T-helper 9 cell (primary cell): ENCODE data around the gene BTG2.
A peak's percentile ranks its signal among the peaks of the same experiment; 100 is the strongest.
"Not testable (repeated sequence)": the region's sequence is repeated elsewhere in the genome, so short reads cannot be mapped to it uniquely, and the experiment has no call there.

Source experiments
- DNase-seq: peaks from one replicate; pipeline ENCODE4 v3.0.0-alpha.2; 2020
- total RNA-seq, 2 donors: gene quantifications; one replicate each; lab custom pipeline; 2026; lab: John Stamatoyannopoulos, UW

Gene BTG2, protein sequence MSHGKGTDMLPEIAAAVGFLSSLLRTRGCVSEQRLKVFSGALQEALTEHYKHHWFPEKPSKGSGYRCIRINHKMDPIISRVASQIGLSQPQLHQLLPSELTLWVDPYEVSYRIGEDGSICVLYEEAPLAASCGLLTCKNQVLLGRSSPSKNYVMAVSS
- total RNA-seq, result 180 to 1,025 reads per million in 2 donors

DNA sequence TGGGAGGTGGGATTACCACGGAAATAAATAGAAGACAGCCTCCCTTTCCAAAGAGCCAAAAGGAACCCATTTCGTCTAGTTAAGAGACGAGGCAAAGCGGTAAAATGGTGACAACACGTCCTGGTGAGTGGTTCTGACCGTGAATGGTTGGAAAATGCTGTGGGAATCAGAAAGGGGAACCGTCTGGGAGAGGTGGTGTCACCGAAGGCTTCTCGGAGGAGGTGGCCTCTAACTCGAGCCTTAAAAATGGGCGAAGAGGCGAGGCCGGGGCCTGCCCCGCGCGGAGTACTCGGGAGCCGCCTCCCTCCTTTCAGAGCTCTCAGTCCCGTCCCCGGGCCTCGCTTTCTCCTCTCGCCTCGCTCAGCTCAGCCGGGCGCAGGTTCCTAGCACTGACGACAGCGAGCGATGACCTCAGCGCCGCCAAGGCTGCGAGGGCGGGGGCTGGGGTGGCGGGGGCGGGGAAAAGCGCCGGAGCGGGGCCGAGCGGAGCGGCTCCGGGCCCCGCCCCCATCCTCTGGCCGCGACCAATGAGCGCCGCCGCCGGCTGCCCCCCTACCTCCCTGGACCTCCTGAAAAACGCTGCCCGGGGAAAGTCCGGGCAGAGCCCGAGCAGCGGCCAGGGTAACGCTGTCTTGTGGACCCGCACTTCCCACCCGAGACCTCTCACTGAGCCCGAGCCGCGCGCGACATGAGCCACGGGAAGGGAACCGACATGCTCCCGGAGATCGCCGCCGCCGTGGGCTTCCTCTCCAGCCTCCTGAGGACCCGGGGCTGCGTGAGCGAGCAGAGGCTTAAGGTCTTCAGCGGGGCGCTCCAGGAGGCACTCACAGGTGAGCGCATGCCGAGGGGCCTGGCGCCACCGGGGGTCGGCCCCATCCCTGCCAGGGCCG lies at the start of gene BTG2:
Gene BTG2 (plus strand): TSS at position 601 of the 890 bp plus-strand sequence. CDS start 88 bp downstream, at position 689.
- peak; percentile 89 for DNase-seq

- DNase-seq, result not testable (repeated sequence)
Observed at GRCh38 chr1:203256636-203257035, 48.7 kb upstream of the BTG2 start.

- no peak for DNase-seq
Observed at GRCh38 chr1:203263496-203263895, 41.8 kb upstream of the BTG2 start.

DNA sequence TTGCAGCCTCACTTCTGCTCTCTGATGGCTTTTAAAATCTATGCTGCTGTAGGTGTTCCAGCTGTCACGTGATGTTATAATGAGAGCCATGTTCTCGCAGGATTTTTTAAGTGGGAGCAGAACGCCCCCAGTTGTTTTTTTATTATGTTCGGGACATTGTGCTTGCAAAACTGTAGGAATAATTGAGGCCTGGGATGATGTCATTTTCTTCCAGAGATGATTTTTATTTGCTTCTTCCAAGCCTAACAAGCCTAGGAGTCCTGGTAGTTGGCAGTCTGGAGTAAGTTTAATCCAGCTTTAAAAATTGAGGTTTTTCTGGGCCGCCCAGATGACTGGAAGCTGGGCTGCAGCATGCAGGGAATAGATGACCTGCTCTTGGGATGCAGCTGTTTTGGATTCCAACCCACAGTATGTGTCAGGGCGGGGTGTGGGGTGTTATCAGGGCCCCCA lies 41.2 kb upstream of the BTG2 start:
- DNase-seq, result no peak

DNA sequence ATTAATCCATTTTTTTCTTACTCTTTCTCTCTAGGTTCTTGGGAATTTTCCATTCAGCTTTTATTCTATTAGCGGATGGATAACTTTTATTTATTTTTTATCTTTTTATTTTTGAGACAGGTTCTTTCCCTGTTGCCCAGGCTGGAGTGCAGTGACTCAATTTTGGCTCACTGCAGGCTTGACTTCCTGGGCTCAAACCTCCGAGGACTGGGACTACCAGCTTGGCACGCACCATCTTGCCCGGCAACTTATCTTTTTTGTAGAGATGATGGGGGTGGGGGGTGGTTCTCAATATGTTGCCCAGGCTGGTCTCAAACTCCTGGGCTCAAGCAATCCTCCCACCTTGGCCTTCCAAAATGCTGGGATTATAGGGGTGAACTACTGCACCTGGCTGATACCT lies 39.8 kb upstream of the BTG2 start:
- no peak for DNase-seq

DNA sequence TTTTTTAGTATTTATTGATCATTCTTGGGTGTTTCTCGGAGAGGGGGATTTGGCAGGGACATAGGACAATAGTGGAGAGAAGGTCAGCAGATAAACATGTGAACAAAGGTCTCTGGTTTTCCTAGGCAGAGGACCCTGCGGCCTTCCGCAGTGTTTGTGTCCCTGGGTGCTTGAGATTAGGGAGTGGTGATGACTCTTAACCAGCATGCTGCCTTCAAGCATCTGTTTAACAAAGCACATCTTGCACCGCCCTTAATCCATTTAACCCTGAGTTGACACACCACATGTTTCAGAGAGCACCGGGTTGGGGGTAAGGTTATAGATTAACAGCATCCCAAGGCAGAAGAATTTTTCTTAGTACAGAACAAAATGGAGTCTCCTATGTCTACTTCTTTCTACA lies 39.2 kb upstream of the BTG2 start:
- DNase-seq, result not testable (repeated sequence)

GRCh38 chr1:203267347-203267846 lies 37.9 kb upstream of the BTG2 start:
- peak; percentile 74 for DNase-seq

DNA sequence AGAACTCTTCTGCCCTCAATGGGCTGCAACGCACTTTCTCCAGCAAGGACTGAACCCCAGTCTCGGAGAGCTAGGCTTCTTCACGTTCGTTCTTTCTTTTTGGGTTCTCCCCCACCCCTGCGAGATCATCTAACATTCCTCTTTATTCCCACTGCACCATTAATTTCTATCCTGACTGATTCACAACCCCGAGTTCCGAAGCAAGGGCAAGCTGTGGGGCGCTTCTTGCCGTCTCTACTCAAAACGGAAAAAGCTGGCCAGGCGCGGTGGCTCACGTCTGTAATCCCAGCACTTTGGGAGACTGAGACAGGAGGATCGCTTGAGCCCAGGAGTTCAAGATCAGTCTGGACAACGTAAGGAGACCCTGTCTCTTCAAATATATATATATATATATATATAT lies 37.4 kb upstream of the BTG2 start:
- no peak for DNase-seq

DNA sequence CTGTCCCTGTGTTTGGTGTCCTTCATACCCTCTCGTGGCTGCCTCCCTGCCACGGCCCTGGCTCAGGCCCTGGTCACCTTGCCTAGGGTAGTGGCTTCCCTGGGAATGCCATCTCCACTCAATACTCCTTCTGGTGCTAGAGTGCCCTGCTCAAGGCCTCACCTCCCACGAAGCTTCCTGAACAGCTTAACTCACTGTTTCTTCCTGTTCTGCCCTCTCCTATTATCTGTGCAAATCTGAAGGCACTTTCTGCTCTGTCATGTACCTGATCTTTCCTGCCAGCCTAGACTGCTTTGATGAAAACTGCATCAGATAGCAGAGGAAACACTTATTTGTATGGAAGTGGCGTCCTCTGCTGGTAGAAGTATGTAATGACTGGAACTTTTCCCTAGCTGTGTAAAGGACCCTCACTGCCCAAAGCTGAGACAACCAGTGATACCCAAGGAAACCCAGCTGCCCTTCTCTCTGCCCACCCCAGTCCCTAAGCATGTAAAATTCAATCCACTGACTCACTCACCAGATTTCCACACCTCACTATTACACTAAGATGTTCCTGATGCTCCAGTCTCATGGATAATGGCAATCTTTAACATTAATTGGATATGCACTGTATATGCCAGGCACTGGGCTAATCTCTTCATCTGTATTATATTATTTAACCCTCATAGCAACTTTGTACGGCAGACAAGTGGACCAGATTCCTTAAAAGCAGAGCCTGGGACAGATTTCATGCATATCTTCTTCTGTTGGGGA lies 36.2 kb upstream of the BTG2 start:
- DNase-seq, result no peak

DNA sequence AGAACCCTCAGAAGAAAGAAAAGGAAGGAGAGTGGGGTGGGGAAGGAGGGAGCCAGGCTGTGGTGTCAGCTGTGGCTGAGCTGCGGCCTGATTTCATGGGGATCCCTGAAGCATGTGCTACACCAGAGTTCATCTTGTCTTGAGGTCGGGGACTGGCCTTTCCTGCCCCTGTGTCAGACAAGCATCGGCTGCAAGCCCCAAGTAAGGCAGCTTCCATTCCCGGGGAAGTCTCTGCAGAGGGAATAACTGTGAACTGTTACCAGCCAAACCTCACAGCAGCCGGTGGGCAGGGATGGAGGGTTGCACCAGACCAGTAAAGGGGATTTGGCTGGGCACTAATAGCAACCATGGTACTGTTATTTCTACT lies 35.7 kb upstream of the BTG2 start:
- DNase-seq, result no peak

DNA sequence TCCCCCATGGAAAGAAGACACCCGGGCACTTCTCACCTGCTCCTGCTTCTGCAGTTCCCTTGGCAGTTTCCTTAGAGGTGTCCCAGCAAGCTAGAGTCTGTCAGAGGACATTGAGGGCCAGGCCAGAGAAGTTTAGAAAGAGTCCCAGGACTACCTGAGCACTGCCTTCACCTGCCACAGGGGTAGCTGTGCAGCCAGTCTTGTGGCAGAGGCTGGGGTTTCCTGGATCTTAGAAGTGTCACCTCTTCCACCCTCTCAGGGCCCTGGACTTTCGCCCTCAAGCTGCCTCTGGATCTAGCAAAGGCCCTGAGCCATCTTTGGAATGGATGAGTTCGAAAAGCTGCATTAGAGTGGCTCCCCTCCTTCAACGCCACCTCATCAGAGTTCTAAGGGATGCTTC lies 34.9 kb upstream of the BTG2 start:
- no peak for DNase-seq

- DNase-seq, result peak; percentile 50
Observed at GRCh38 chr1:203271018-203271743, 34.1 kb upstream of the BTG2 start.

GRCh38 chr1:203271962-203272632 lies 33.2 kb upstream of the BTG2 start:
- no peak for DNase-seq

DNA sequence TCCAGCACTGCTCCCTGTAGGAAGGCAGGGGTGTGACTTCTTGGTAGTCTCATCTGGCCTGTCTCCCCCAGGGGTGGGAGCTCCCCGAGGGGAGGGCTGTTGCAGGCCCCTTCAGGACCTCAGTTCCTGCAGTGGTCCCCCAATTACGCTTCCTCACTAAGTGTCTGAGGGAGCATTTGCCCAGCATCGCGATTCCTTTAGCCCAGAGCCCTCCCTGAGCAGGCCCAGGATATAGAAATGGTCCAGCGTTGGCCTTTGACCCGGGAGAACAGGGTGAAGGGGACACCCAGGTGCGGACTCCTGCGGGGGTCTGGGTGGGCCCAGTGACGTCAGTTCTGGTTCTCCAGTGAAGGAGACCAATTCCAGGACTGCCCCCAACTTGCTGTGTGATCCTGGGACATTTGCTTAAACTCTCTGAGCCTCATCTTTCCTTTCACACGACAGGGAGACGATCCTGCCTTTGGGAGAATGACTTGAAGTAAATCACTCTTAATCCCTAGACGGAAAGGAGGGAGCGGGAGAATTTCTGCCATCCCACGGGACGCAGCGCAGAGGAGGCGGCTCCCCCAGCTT lies 32.6 kb upstream of the BTG2 start:
- no peak for DNase-seq

DNA sequence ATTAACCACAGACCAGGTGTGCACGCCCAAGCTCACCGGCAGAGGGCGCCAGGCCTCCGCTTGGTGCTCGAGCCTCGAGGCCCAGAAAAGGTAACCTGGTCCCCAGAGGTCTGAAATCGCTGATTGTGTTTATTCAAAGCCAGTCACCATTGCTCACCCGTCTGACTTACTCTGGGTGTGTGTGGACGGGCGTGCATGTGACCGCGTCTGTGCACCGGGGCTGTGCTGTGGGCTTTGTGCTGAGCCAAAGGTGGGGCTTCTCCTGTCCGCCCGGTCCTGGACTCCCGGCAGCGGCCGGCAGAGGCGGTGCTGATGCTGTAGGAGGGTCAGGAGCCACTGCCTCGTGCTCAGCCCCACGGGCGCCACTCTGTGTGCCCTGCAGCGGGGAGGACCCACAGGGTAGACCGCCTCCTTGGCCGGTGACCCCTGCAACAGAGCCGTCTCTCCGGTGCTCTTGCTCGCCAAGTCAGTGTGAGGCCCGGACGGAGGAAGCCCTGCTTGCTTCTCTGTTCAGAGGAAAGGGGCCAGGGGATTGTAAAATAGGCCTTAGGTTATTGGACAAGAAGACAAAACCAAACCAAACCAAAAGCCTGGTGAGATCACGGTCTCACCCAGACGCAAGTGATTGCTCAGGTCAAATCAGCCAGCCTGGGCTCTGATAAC lies 32.0 kb upstream of the BTG2 start:
- DNase-seq, result peak; percentile 94

- DNase-seq, result no peak
Observed at GRCh38 chr1:203273869-203274602, 31.3 kb upstream of the BTG2 start.

DNA sequence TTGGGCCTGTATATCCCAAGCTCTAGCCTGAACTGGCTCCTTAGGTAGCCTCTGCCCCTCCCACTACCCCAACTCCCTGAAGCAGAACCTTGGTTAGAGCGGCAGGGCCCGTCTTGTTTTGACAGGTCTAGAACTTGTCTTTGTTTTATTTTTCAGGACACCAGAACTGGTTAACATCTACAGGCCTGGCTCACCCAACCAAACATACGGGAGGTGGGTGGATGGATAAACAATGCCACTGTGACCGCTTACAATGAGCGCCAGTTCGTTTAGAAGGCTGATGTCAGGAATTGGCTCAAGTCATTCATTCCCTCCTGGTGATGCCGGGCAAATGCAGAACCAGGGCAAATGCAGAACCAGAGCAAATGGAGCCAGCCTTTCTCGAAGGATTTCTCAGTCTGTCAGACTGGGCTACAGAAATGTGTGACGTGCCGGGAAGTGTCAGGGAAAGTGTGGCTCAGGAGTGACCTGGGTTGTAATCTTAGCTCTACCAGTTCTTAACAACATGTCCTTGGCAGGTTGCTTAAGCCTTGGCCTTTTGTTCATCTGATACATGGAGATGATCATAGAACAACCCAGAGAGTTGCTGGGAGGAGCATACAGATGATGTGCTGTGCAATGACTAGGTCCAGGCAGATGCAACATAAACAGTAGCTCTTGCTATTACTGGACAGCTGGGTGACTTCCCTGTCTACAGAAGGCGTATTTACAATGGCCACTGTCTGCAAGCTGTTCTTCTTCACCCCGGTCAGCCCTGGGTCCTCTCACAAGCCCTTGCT lies 30.5 kb upstream of the BTG2 start:
- no peak for DNase-seq

GRCh38 chr1:203275656-203276272 lies 29.6 kb upstream of the BTG2 start:
- no peak for DNase-seq

- no peak for DNase-seq
Observed at GRCh38 chr1:203276408-203276807, 28.9 kb upstream of the BTG2 start.
